ENCODE results near the gene AMHR2. TPM values are rescaled to one million over a fixed set of nuclear protein-coding genes. Genes with fewer than 3 reads are reported as not detected.
A peak's percentile ranks its signal among the peaks of the same experiment; 100 is the strongest.

The AMHR2 gene
- total RNA-seq, 1 experiment from 2014 or later: not detected

GRCh38 chr12:53452159-53453077 is 28.8 kb downstream of the AMHR2 start:
- DNase-seq (ENCODE audit: low read depth): peak; percentile 86

GRCh38 chr12:53453953-53454640 is 30.4 kb downstream of the AMHR2 start:
- DNase-seq (ENCODE audit: low read depth): no peak

GRCh38 chr12:53454707-53455106 is 31.1 kb downstream of the AMHR2 start:
- DNase-seq (ENCODE audit: low read depth): no peak

GRCh38 chr12:53456654-53457366 is 33.2 kb downstream of the AMHR2 start:
- no peak for DNase-seq (ENCODE audit: low read depth)

GRCh38 chr12:53459097-53459496 is 35.4 kb downstream of the AMHR2 start:
- DNase-seq (ENCODE audit: low read depth): no peak

- no peak for DNase-seq (ENCODE audit: low read depth)
Measured at GRCh38 chr12:53461059-53461458, 37.4 kb downstream of the AMHR2 start.

GRCh38 chr12:53461591-53461990 is 37.9 kb downstream of the AMHR2 start:
- DNase-seq (ENCODE audit: low read depth): no peak

GRCh38 chr12:53462935-53463334 is 39.3 kb downstream of the AMHR2 start:
- DNase-seq (ENCODE audit: low read depth): no peak

GRCh38 chr12:53463802-53464560 is 40.3 kb downstream of the AMHR2 start:
- no peak for DNase-seq (ENCODE audit: low read depth)

GRCh38 chr12:53464685-53465418 is 41.2 kb downstream of the AMHR2 start:
- DNase-seq (ENCODE audit: low read depth): no peak

- no peak for DNase-seq (ENCODE audit: low read depth)
Measured at GRCh38 chr12:53465679-53466078, 42.0 kb downstream of the AMHR2 start.

- no peak for DNase-seq (ENCODE audit: low read depth)
Measured at GRCh38 chr12:53466640-53467039, 43.0 kb downstream of the AMHR2 start.

- no peak for DNase-seq (ENCODE audit: low read depth)
Measured at GRCh38 chr12:53467082-53467481, 43.4 kb downstream of the AMHR2 start.

- no peak for DNase-seq (ENCODE audit: low read depth)
Measured at GRCh38 chr12:53467880-53468279, 44.2 kb downstream of the AMHR2 start.

- DNase-seq (ENCODE audit: low read depth): no peak
Measured at GRCh38 chr12:53468282-53468681, 44.6 kb downstream of the AMHR2 start.

GRCh38 chr12:53472056-53472582 is 48.5 kb downstream of the AMHR2 start:
- no peak for DNase-seq (ENCODE audit: low read depth)

- no peak for DNase-seq (ENCODE audit: low read depth)
Measured at GRCh38 chr12:53474077-53474476, 50.4 kb downstream of the AMHR2 start.

GRCh38 chr12:53474819-53475218 is 51.2 kb downstream of the AMHR2 start:
- DNase-seq (ENCODE audit: low read depth): no peak

- peak; percentile 51 for DNase-seq (ENCODE audit: low read depth)
Measured at GRCh38 chr12:53476769-53477209, 53.1 kb downstream of the AMHR2 start.

- no peak for DNase-seq (ENCODE audit: low read depth)
Measured at GRCh38 chr12:53478865-53479264, 55.2 kb downstream of the AMHR2 start.
